Panc1 (cell line): ENCODE data around the gene LSMEM2. TPM values are rescaled to one million over a fixed set of nuclear protein-coding genes. Genes with fewer than 3 reads are reported as not detected.

Source experiments
- ATAC-seq: fragments of 200-7000 bp; cut with Tn5 transposase; 2 replicates; pipeline ENCODE4 v1.9.1; 2020; ENCODE audit warnings: mild to moderate bottlenecking, moderate library complexity
- BruUV-seq: library from RNA; stranded (reverse); fragments of 400-500 nt; replicated peaks from 2 replicates; lab custom pipeline; 2021; lab: Mats Ljungman, UMichigan
- CTCF ChIA-PET: fragments of 300-600 bp; sonication (Branson Sonifier 250); formaldehyde crosslinking; loops from one replicate; lab custom pipeline; 2022; ENCODE audit warnings: antibody characterized with exemption; lab: Charles Lee
- POLR2A ChIA-PET: fragments of 300-600 bp; sonication (Branson Sonifier 250); formaldehyde crosslinking; loops from one replicate; lab custom pipeline; 2022; ENCODE audit warnings: antibody characterized with exemption; lab: Charles Lee
- DNase-seq: peaks from one replicate; pipeline ENCODE4 v3.0.0-alpha.2; 2010; ENCODE audit warnings: low read depth, low spot score
- H3K27ac ChIP-seq: 2 replicates; pipeline ENCODE4 v1.5.1; 2011; ENCODE audit warnings: mild to moderate bottlenecking, low read length, inconsistent platforms
- H3K27me3 ChIP-seq: fragments of 200-500 bp; sonication (Bioruptor generic); 2 replicates; pipeline ENCODE4 v1.6.0; 2014; ENCODE audit warnings: low read length, inconsistent platforms; ENCODE audit not compliant: control insufficient read depth, insufficient read depth
- H3K36me3 ChIP-seq: fragments of 200-500 bp; sonication (Bioruptor generic); 2 replicates; pipeline ENCODE4 v1.5.1; 2014; ENCODE audit warnings: inconsistent platforms, mild to moderate bottlenecking, low read length, moderate library complexity; ENCODE audit not compliant: control insufficient read depth, insufficient read depth
- H3K4me1 ChIP-seq: 2 replicates; pipeline ENCODE4 v1.5.1; 2011; ENCODE audit warnings: inconsistent platforms, mild to moderate bottlenecking, low read length, moderate library complexity; ENCODE audit not compliant: control insufficient read depth, insufficient read depth
- H3K4me3 ChIP-seq, 2 experiments: 2 replicates each; pipeline ENCODE4 v1.5.1; 2011 to 2012; ENCODE audit warnings: low read depth in 2 of 2, low read length in 2 of 2, mild to moderate bottlenecking in 2 of 2, inconsistent platforms in 1 of 2, moderate library complexity in 1 of 2
- H3K9me3 ChIP-seq: fragments of 200-500 bp; sonication (Bioruptor generic); 2 replicates; pipeline ENCODE4 v1.5.1; 2014; ENCODE audit warnings: low read depth, mild to moderate bottlenecking, inconsistent platforms, low read length, moderate library complexity; ENCODE audit not compliant: control insufficient read depth, insufficient read depth
- CTCF ChIP-seq: fragments of 450-650 bp; IDR thresholded peaks from 2 replicates; pipeline ENCODE4 v1.5.1; 2017; ENCODE audit warnings: mild to moderate bottlenecking
- POLR2AphosphoS5 ChIP-seq: IDR thresholded peaks from 2 replicates; pipeline ENCODE4 v1.6.1; 2012; ENCODE audit warnings: mild to moderate bottlenecking, low read depth, low read length, moderate library complexity
- REST ChIP-seq, 2 experiments: IDR thresholded peaks; 2 replicates each; pipeline ENCODE4 v1.6.1; 2011 to 2012; ENCODE audit warnings: low read depth in 2 of 2, control low read depth in 1 of 2, low read length in 1 of 2, mild to moderate bottlenecking in 1 of 2, moderate library complexity in 1 of 2; ENCODE audit not compliant: insufficient read depth in 1 of 2
- SIN3A ChIP-seq: IDR thresholded peaks from 2 replicates; pipeline ENCODE4 v1.6.1; 2012; ENCODE audit warnings: low read depth, mild to moderate bottlenecking, low read length, moderate library complexity, borderline replicate concordance; ENCODE audit not compliant: insufficient read depth
- TCF7L2 ChIP-seq: IDR thresholded peaks from 2 replicates; pipeline ENCODE4 v1.6.1; 2011; ENCODE audit warnings: mild to moderate bottlenecking, low read depth, low read length, inconsistent platforms
- in situ Hi-C: cut with HindIII; loops from 2 replicates; pipeline ENCODE4 v1.10.0; 2016; ENCODE audit warnings: low sequenced_read_pairs, low pct_unique_long_range_greater_than_20kb
- intact Hi-C: fragments of 100-400 bp; cut with micrococcal nuclease; formaldehyde crosslinking; loops from one replicate; pipeline ENCODE4 v1.10.0; 2022; ENCODE audit not compliant: unreplicated experiment
- total RNA-seq: library from RNA; stranded (reverse); gene quantifications from one replicate; pipeline ENCODE4 v1.2.1, GENCODE V29; 2021; ENCODE audit not compliant: unreplicated experiment

Gene LSMEM2
- total RNA-seq, 1 experiment from 2014 or later = not detected

- in situ Hi-C loops = no loop called here
- H3K27ac ChIP-seq = no peak overlapping the region
- peaks cover 47% of the 10 kb centered on the region for H3K4me1 ChIP-seq
Measured at GRCh38 chr3:50241163-50241562, 37.7 kb upstream of the LSMEM2 start.

GRCh38 chr3:50241713-50242380 is 37.0 kb upstream of the LSMEM2 start:
- BruUV-seq = no TSS peak

More at GRCh38 chr3:50241163-50241562, 37.7 kb upstream of the LSMEM2 start:
- Histone ChIP-seq H3K4me3 (no peak overlapping the region), H3K36me3 (no peaks in the 10 kb centered on the region; the same call in 1 of the 2 replicates), H3K27me3 (no peaks in the 10 kb centered on the region), H3K9me3 (no peaks in the 10 kb centered on the region)
- DNase-seq = no peak
- no peak for ATAC-seq
- ChIA-PET CTCF (interaction anchor here (0.6 kb wide), 1 partner anchor 33 kb away, joined by 6 read pairs; no protein-coding TSS in a partner anchor), POLR2A (no interaction called here)
- TF ChIP-seq POLR2AphosphoS5 (no peak), REST (IDR thresholded peaks at IDR 0.05; ENCODE audit: insufficient read depth in 1 of 2, low read depth in 2 of 2, low read length in 1 of 2) (no peak), SIN3A (no peak), CTCF (no peak), TCF7L2 (no peak)
- no TSS peak for BruUV-seq
- intact Hi-C loops = no loop called here

More at GRCh38 chr3:50241713-50242380, 37.0 kb upstream of the LSMEM2 start:
- no peaks in the 10 kb centered on the region; the same call in 1 of the 2 replicates for H3K36me3 ChIP-seq
- no peak for TF ChIP-seq SIN3A
- no peak for TF ChIP-seq CTCF
- no peak for TF ChIP-seq REST (IDR thresholded peaks at IDR 0.05; ENCODE audit: insufficient read depth in 1 of 2, low read depth in 2 of 2, low read length in 1 of 2)
- no peak for TF ChIP-seq POLR2AphosphoS5
- no peak for TF ChIP-seq TCF7L2
- H3K27me3 ChIP-seq = no peaks in the 10 kb centered on the region
- no peak overlapping the region for H3K4me3 ChIP-seq
- ATAC-seq = no peak
- POLR2A ChIA-PET = no interaction called here
- CTCF ChIA-PET = no interaction called here
- no peak overlapping the region for H3K27ac ChIP-seq
- no peak for DNase-seq
- intact Hi-C loops (no loop called here), in situ Hi-C loops (no loop called here)
- H3K4me1 ChIP-seq = peaks cover 54% of the 10 kb centered on the region
- H3K9me3 ChIP-seq = no peaks in the 10 kb centered on the region
